HK-2 (cell line): Measurements from ENCODE around the gene ASB15.

ENCODE experiments used
- DNase-seq: peaks from one replicate; pipeline ENCODE4 v3.0.0-alpha.2; 2018; ENCODE audit not compliant: unreplicated experiment

The ASB15 gene

GRCh38 chr7:123635551-123636359, 34.1 kb downstream of the ASB15 start:
- DNase-seq = no peak

- no peak for DNase-seq
Measured at GRCh38 chr7:123637203-123637602, 35.6 kb downstream of the ASB15 start.

GRCh38 chr7:123637878-123638277, 36.3 kb downstream of the ASB15 start:
- no peak for DNase-seq

GRCh38 chr7:123639631-123640030, 38.0 kb downstream of the ASB15 start:
- DNase-seq = no peak

GRCh38 chr7:123640583-123640982, 39.0 kb downstream of the ASB15 start:
- no peak for DNase-seq

GRCh38 chr7:123641901-123642300, 40.3 kb downstream of the ASB15 start:
- DNase-seq = no peak

GRCh38 chr7:123643495-123644441, 42.1 kb downstream of the ASB15 start:
- no peak for DNase-seq

GRCh38 chr7:123645516-123645915, 43.9 kb downstream of the ASB15 start:
- no peak for DNase-seq

- no peak for DNase-seq
Measured at GRCh38 chr7:123647106-123647730, 45.6 kb downstream of the ASB15 start.

GRCh38 chr7:123649964-123650363, 48.3 kb downstream of the ASB15 start:
- DNase-seq = no peak

GRCh38 chr7:123650595-123650994, 49.0 kb downstream of the ASB15 start:
- DNase-seq = no peak

- DNase-seq = no peak
Measured at GRCh38 chr7:123652406-123652805, 50.8 kb downstream of the ASB15 start.

GRCh38 chr7:123653162-123653561, 51.5 kb downstream of the ASB15 start:
- DNase-seq = no peak

- DNase-seq = no peak
Measured at GRCh38 chr7:123655614-123656013, 54.0 kb downstream of the ASB15 start, which contains the start of gene LMOD2. Gene LMOD2, plus strand, starts transcription at chr7:123655866. Its CDS starts 98 bp downstream, at chr7:123655964.

- DNase-seq = no peak
Measured at GRCh38 chr7:123656544-123657303, 55.1 kb downstream of the ASB15 start.

- no peak for DNase-seq
Measured at GRCh38 chr7:123657304-123657685, 55.7 kb downstream of the ASB15 start.

- DNase-seq = no peak
Measured at GRCh38 chr7:123658023-123658422, 56.4 kb downstream of the ASB15 start.

- no peak for DNase-seq
Measured at GRCh38 chr7:123660514-123661354, 59.1 kb downstream of the ASB15 start.

- DNase-seq = no peak
Measured at GRCh38 chr7:123661765-123662164, 60.1 kb downstream of the ASB15 start.

GRCh38 chr7:123662293-123662692, 60.7 kb downstream of the ASB15 start:
- no peak for DNase-seq

GRCh38 chr7:123662755-123663154, 61.1 kb downstream of the ASB15 start:
- DNase-seq = no peak
